ENCODE data around the gene NAAA.

The NAAA gene

DNA sequence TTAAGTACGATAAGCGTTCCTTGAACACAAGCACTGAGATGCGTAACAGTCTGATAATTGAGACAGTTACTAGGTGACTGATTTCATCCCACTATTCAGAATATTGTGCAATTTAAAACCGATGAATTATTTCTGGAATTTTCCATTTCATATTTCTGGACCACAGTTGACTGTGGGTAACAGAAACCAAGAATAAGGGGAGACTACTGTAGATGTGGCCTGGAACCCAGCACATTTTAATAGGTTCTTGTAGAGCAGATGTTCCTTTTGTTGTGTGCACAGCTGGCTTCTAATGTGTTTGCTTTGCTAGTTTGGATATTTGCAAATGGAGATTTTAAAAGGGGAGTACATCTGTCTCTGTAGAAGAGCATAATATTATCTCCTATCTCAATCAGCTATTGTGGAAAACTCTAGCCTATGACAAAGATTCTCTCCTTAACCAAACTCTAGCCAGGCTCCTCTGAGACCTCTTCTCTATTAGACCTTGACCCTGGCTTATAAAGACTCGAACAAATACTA is 16.4 kb downstream of the NAAA start:
- H3K4me1 ChIP-seq (ENCODE audit: low read length) = no peaks in the 10 kb centered on the region
- H3K4me3 ChIP-seq (ENCODE audit: low read length) = no peak overlapping the region
- no peak overlapping the region for H3K9ac ChIP-seq (ENCODE audit: low read length)
- no peaks in the 10 kb centered on the region for H4K20me1 ChIP-seq (ENCODE audit: insufficient read depth, low read length)
- no peak overlapping the region for H3K4me2 ChIP-seq (ENCODE audit: low read length)
- no peak overlapping the region for H2AFZ ChIP-seq (ENCODE audit: low read depth, low read length)
- no peaks in the 10 kb centered on the region for H3K27me3 ChIP-seq (ENCODE audit: low read depth, low read length)
- H3K27ac ChIP-seq (ENCODE audit: low read length) = no peak overlapping the region
- no peaks in the 10 kb centered on the region for H3K79me2 ChIP-seq (ENCODE audit: low read length)
- peaks cover 55% of the 10 kb centered on the region for H3K36me3 ChIP-seq (replicated peaks; ENCODE audit: low read depth, low read length)
- no peak for TF ChIP-seq EZH2phosphoT487 (IDR thresholded peaks at IDR 0.05; ENCODE audit: low read depth)
- TF ChIP-seq, protein P1, sequence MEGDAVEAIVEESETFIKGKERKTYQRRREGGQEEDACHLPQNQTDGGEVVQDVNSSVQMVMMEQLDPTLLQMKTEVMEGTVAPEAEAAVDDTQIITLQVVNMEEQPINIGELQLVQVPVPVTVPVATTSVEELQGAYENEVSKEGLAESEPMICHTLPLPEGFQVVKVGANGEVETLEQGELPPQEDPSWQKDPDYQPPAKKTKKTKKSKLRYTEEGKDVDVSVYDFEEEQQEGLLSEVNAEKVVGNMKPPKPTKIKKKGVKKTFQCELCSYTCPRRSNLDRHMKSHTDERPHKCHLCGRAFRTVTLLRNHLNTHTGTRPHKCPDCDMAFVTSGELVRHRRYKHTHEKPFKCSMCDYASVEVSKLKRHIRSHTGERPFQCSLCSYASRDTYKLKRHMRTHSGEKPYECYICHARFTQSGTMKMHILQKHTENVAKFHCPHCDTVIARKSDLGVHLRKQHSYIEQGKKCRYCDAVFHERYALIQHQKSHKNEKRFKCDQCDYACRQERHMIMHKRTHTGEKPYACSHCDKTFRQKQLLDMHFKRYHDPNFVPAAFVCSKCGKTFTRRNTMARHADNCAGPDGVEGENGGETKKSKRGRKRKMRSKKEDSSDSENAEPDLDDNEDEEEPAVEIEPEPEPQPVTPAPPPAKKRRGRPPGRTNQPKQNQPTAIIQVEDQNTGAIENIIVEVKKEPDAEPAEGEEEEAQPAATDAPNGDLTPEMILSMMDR (IDR thresholded peaks at IDR 0.05; ENCODE audit: low read depth, low read length) = no peak
- H3K9me3 ChIP-seq (ENCODE audit: insufficient read depth, low read length) = no peaks in the 10 kb centered on the region

DNA sequence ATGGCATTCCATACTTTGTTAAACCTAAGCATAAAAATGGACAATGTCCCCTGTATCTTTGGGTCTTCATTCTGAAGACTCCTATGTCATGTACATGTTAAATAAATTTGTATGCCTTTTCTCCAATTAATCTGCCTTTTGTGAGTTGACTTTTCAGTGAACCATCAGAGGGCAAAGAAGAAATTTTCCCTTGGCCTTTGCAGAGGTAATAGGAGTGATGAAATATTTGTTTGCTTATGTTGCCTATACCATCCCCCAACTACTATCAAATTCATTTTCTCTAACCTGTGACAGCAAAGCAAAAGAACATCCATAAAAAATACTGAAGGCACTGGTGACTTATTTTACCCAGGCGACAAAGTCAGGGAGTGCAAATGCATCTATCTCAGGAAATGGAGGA is 18.2 kb downstream of the NAAA start:
- Histone ChIP-seq H4K20me1 (ENCODE audit: insufficient read depth, low read length) (no peaks in the 10 kb centered on the region), H3K4me3 (ENCODE audit: low read length) (no peak overlapping the region), H3K4me2 (ENCODE audit: low read length) (no peak overlapping the region), H3K9ac (ENCODE audit: low read length) (no peak overlapping the region), H3K79me2 (ENCODE audit: low read length) (no peaks in the 10 kb centered on the region), H3K9me3 (ENCODE audit: insufficient read depth, low read length) (no peaks in the 10 kb centered on the region), H3K27ac (ENCODE audit: low read length) (no peak overlapping the region), H3K4me1 (ENCODE audit: low read length) (no peaks in the 10 kb centered on the region), H2AFZ (ENCODE audit: low read depth, low read length) (no peak overlapping the region), H3K36me3 (replicated peaks; ENCODE audit: low read depth, low read length) (peaks cover 51% of the 10 kb centered on the region), H3K27me3 (ENCODE audit: low read depth, low read length) (no peaks in the 10 kb centered on the region)
- TF ChIP-seq, protein P1 (IDR thresholded peaks at IDR 0.05; ENCODE audit: low read depth, low read length) = no peak
- TF ChIP-seq EZH2phosphoT487 (IDR thresholded peaks at IDR 0.05; ENCODE audit: low read depth) = no peak

DNA sequence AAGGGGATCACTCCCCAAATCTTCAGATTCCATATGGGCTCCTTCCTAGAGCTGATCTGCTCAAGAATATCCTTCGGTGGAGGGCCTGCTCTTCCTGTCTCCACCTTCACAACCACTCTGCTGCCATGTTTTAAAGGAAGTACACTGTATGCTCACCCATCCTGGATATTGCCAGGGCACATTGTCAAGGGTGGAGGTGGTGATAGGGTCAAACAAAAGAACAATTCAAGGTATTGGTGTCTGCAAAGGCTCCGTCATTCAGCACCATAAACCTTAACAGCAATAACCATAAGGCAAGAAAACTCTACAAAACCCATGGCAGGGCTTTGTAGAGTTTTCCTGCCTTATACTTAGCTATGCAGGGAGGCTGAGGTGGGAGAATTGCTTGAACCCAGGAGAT is 18.9 kb downstream of the NAAA start:
- no peak for TF ChIP-seq EZH2phosphoT487 (IDR thresholded peaks at IDR 0.05; ENCODE audit: low read depth)
- TF ChIP-seq, protein P1 (IDR thresholded peaks at IDR 0.05; ENCODE audit: low read depth, low read length) = no peak
- Histone ChIP-seq H3K4me2 (ENCODE audit: low read length) (no peak overlapping the region), H3K79me2 (ENCODE audit: low read length) (no peaks in the 10 kb centered on the region), H3K27me3 (ENCODE audit: low read depth, low read length) (no peaks in the 10 kb centered on the region), H3K4me1 (ENCODE audit: low read length) (no peaks in the 10 kb centered on the region), H3K9ac (ENCODE audit: low read length) (no peak overlapping the region), H3K27ac (ENCODE audit: low read length) (no peak overlapping the region), H2AFZ (ENCODE audit: low read depth, low read length) (no peak overlapping the region), H3K9me3 (ENCODE audit: insufficient read depth, low read length) (no peaks in the 10 kb centered on the region), H4K20me1 (ENCODE audit: insufficient read depth, low read length) (no peaks in the 10 kb centered on the region), H3K36me3 (replicated peaks; ENCODE audit: low read depth, low read length) (peaks cover 51% of the 10 kb centered on the region), H3K4me3 (ENCODE audit: low read length) (no peak overlapping the region)

DNA sequence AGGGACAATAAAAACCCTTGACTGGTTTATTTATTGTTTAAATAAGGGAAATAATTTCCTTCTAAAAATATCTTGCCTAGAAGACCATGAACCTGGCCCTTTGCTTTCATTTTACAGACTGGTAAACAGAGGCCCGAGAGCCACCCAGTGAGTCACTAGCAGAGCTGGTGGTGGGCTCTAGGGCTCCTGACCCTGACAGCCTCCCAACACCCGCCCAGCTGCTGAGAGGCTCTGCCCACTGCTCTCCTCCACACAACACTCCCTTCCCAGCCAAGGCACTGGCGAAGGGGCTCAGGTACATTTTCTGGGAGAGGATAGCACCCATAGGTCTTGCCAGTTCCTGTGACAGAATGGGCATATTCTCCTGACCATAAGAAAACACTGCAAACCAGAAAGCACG is 20.5 kb downstream of the NAAA start:
- H3K27ac ChIP-seq (ENCODE audit: low read length) = no peak overlapping the region
- H3K36me3 ChIP-seq (replicated peaks; ENCODE audit: low read depth, low read length) = peaks cover 54% of the 10 kb centered on the region
- no peak overlapping the region for H2AFZ ChIP-seq (ENCODE audit: low read depth, low read length)
- no peak overlapping the region for H3K9ac ChIP-seq (ENCODE audit: low read length)
- no peaks in the 10 kb centered on the region for H3K79me2 ChIP-seq (ENCODE audit: low read length)
- H4K20me1 ChIP-seq (ENCODE audit: insufficient read depth, low read length) = no peaks in the 10 kb centered on the region
- H3K4me1 ChIP-seq (ENCODE audit: low read length) = no peaks in the 10 kb centered on the region
- H3K9me3 ChIP-seq (ENCODE audit: insufficient read depth, low read length) = no peaks in the 10 kb centered on the region
- TF ChIP-seq EZH2phosphoT487 (IDR thresholded peaks at IDR 0.05; ENCODE audit: low read depth) = no peak
- H3K4me3 ChIP-seq (ENCODE audit: low read length) = no peak overlapping the region
- H3K4me2 ChIP-seq (ENCODE audit: low read length) = no peak overlapping the region
- H3K27me3 ChIP-seq (ENCODE audit: low read depth, low read length) = no peaks in the 10 kb centered on the region
